Motor neuron (in vitro differentiated cells): ENCODE data around the gene NPAS4. TPM values are rescaled to one million over a fixed set of nuclear protein-coding genes. Genes with fewer than 3 reads are reported as not detected.
A peak's percentile ranks its signal among the peaks of the same experiment; 100 is the strongest.

Experiments
- ATAC-seq, 8 experiments: fragments of 200-7000 bp; cut with Tn5 transposase; replicated peaks in 6 of 8; 2 replicates each; pipeline ENCODE4 v1.8.0; 2021; ENCODE audit warnings: mild to moderate bottlenecking in 8 of 8, moderate library complexity in 8 of 8
- H3K27ac ChIP-seq, 2 donors: fragments of 250-450 bp; sonication (Bioruptor Pico); 2 replicates each; pipeline ENCODE4 v1.9.0; 2021; ENCODE audit warnings: antibody characterized with exemption in 2 of 2, mild to moderate bottlenecking in 2 of 2, moderate library complexity in 1 of 2
- H3K4me1 ChIP-seq, 2 donors: fragments of 250-450 bp; sonication (Bioruptor Pico); replicated peaks in 1 of 2; 2 replicates each; pipeline ENCODE4 v1.6.1; 2021; ENCODE audit warnings: antibody characterized with exemption in 2 of 2, mild to moderate bottlenecking in 2 of 2, moderate library complexity in 1 of 2
- H3K4me3 ChIP-seq, 5 donors: fragments of 250-450 bp; sonication (Bioruptor Pico); 2 replicates each; pipeline ENCODE4 v1.9.0; 2021; ENCODE audit warnings: antibody characterized with exemption in 5 of 5, mild to moderate bottlenecking in 5 of 5, moderate library complexity in 4 of 5
- WGBS, 10 experiments: fragments of 450-650 bp; shearing (Covaris generic); methylation state at CpG; one replicate each; pipeline ENCODE4 v1.0.0; 2022; 5-methylcytosine and 5-hydroxymethylcytosine counted together
- in situ Hi-C, 9 experiments: fragments of 400-800 bp; cut with MboI; loops; one replicate each; pipeline ENCODE4 v1.15.0; 2021; ENCODE audit warnings: low sequenced_read_pairs in 9 of 9, low pct_unique_long_range_greater_than_20kb in 2 of 9; ENCODE audit not compliant: unreplicated experiment in 9 of 9
- total RNA-seq, 8 experiments: library from RNA; unstranded; fragments of 300-600 nt; gene quantifications; 2 replicates each; pipeline versions ENCODE4 v1.2.3 to v1.2.4, GENCODE V29; 2022

Gene NPAS4
- total RNA-seq, 8 experiments from 2014 or later, result 0.10 to 19.1 (median 0.32) TPM

DNA sequence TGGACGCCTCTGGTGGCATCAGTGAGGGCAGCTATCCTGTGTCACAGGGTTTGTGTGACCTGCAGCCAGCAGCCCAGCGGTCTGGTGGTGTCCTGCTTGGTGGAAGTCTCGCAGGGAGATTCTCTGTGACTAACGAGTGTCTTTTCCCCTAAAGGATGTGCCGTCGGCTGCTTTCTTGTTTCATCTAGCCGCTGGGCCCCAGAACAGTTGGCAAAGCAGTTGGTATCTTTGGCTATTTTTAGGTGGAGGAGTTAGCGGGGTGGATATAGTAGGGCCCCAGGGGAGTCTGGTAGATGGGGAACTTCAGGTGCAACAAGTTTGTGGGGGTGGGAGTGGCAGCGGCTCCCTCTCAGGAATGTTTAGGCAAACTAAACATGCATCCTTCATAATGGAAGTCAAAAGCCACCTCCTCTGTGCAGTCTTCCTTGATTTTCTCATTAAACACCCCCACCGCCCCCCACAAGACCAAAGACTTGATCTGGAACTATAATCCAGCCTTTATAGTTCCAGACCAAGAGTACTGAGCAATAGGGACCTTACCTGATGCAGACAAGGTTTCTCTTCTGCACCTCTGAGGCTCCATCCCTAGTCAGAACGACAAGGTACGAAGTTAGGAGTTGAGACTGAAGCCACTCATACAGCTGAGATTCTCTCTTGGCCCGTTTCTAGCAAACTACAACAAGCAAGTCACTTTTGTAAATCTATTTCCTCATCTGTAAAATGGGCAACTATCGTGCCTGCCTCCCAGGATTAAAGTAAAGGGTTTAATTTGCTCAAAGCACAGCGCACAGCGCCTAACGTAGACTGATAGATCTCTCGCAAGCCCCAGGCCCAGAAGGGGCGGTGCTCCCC, 44.8 kb downstream of the NPAS4 start:
- H3K4me3 ChIP-seq, result peak overlapping the region in 4 of 5 donors; percentile 64 to 79 (median 68)
- no peak for ATAC-seq
- in situ Hi-C loops, result no loop called here
- H3K27ac ChIP-seq, result peak overlapping the region in 1 of 2 donors; percentile 60
- H3K4me1 ChIP-seq, result peaks cover 10 to 17% of the 10 kb centered on the region in 2 donors
- WGBS, 10 experiments, result 8 to 72% (median 58%) methylated on average over 2 to 11 of the region's 19 CpGs; no CpG with 5 or more reads in 4 of the 10 experiments

GRCh38 chr11:66466225-66467033, 45.6 kb downstream of the NPAS4 start, which contains the start of gene PELI3:
Gene PELI3 (plus strand): TSS chr11:66466905. CDS start chr11:66468129, 1,224 bp downstream.
- Histone ChIP-seq H3K27ac (peak within 1 kb of the TSS; percentile 75 to 78), H3K4me1 (peaks cover 10 to 17% of the 10 kb centered on the region in 2 donors), H3K4me3 (peak within 1 kb of the TSS; percentile 63 to 79 (median 66))
- in situ Hi-C loops, result no loop called here
- peak; percentile 85 to 91 (median 87) for ATAC-seq
- WGBS, 10 experiments, result 0% methylated on average over 1 of the region's 63 CpGs; no CpG with 5 or more reads in 8 of the 10 experiments

DNA sequence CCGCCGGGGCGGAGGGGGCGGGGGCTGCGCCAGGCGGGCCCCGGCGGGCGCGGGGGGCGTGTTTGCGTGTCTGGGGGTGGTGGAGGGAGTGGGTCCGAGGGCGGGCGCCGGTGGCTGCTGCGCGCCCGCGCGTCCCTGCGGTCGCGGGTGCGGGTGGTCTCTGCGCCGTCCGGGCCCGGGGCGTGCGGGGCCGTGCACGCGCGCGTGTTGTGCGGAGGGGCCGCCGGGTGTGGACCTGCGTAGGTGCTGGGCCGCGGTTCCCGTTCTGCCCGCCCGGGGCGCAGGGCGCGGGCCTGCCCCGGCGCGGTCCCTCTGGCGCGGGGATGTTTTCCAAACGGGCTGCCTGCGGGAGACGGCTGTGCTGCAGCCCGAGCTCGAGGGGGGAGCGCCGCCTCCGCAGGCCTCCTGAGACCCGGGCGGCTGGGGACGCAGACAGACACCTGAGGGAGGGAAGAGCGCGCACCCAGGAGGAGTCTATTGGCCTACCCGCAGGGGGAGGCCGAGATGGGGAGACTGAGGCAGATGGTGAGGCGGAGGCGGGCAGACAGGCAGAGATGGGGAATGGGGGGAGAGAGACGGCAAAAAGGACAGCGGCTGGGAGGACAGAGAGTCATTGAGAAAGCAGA, 46.3 kb downstream of the NPAS4 start:
- H3K4me1 ChIP-seq, result peaks cover 10 to 17% of the 10 kb centered on the region in 2 donors
- H3K4me3 ChIP-seq, result peak overlapping the region; percentile 63 to 79 (median 66)
- ATAC-seq, result peak; percentile 50 to 68 (median 64)
- WGBS, 10 experiments, result 14% methylated on average over 8 of the region's 72 CpGs; no CpG with 5 or more reads in 9 of the 10 experiments
- peak overlapping the region; percentile 75 to 78 for H3K27ac ChIP-seq
- in situ Hi-C loops, result no loop called here

DNA sequence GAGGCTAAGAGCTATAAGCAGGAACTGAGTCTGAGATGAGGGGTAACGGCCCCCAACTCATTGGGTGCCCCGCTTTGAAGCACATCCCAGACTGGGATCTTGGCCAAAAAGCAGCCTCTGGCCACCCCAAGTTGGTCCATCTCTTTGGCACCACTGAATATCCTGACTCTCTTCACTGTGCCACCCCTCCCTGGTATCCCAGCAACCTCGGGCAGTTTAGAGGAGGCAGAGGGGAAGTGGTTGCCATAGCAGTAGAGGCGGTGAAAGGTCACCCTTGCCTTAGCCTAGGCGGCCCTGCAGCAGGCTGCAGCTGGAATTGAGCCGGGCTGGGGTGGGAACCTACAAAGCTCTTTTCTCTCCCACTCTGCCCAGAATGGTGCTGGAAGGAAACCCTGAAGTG, 46.9 kb downstream of the NPAS4 start:
- peaks cover 10 to 17% of the 10 kb centered on the region in 2 donors for H3K4me1 ChIP-seq
- ATAC-seq, result peak in 1 of 8 experiments; percentile 3
- H3K27ac ChIP-seq, result peak overlapping the region in 1 of 2 donors; percentile 52
- H3K4me3 ChIP-seq, result peak overlapping the region; percentile 63 to 79 (median 66)
- in situ Hi-C loops, result no loop called here
- WGBS, 10 experiments, result 0 to 45% (median 30%) methylated on average over 1 to 4 of the region's 6 CpGs; no CpG with 5 or more reads in 6 of the 10 experiments

- no peak for ATAC-seq
- Histone ChIP-seq H3K27ac (no peak overlapping the region), H3K4me1 (peaks cover 10 to 17% of the 10 kb centered on the region in 2 donors), H3K4me3 (no peak overlapping the region)
- 79 to 100% (median 100%) methylated on average over 1 to 5 of the region's 6 CpGs; no CpG with 5 or more reads in 1 of the 10 experiments for WGBS, 10 experiments
- in situ Hi-C loops, result no loop called here
Observed at GRCh38 chr11:66468691-66469090, 47.9 kb downstream of the NPAS4 start.

GRCh38 chr11:66469441-66469840, 48.6 kb downstream of the NPAS4 start:
- ATAC-seq, result no peak
- WGBS, 10 experiments, result 20 to 100% methylated on average over 1 of the region's 1 CpG; no CpG with 5 or more reads in 8 of the 10 experiments

GRCh38 chr11:66470015-66470414, 49.2 kb downstream of the NPAS4 start:
- Histone ChIP-seq H3K4me3 (no peak overlapping the region), H3K27ac (no peak overlapping the region), H3K4me1 (peaks cover 10 to 17% of the 10 kb centered on the region in 2 donors)
- WGBS, 10 experiments, result 90 to 94% methylated on average over 2 of the region's 3 CpGs; no CpG with 5 or more reads in 8 of the 10 experiments
- no peak for ATAC-seq
- in situ Hi-C loops, result no loop called here

More at GRCh38 chr11:66469441-66469840, 48.6 kb downstream of the NPAS4 start:
- in situ Hi-C loops, result no loop called here
- Histone ChIP-seq H3K27ac (no peak overlapping the region), H3K4me3 (no peak overlapping the region), H3K4me1 (peaks cover 10 to 17% of the 10 kb centered on the region in 2 donors)

- ATAC-seq, result no peak
- no peak overlapping the region for H3K4me3 ChIP-seq
- WGBS, 10 experiments, result 40 to 100% (median 95%) methylated on average over 1 to 8 of the region's 16 CpGs; no CpG with 5 or more reads in 5 of the 10 experiments
- no peak overlapping the region for H3K27ac ChIP-seq
- H3K4me1 ChIP-seq, result peaks cover 10 to 17% of the 10 kb centered on the region in 2 donors
- in situ Hi-C loops, result no loop called here
Observed at GRCh38 chr11:66471142-66471541, 50.3 kb downstream of the NPAS4 start.

- in situ Hi-C loops, result no loop called here
- ATAC-seq, result no peak
- WGBS, 10 experiments, result 73 to 100% (median 100%) methylated on average over 1 to 2 of the region's 9 CpGs; no CpG with 5 or more reads in 6 of the 10 experiments
- Histone ChIP-seq H3K27ac (no peak overlapping the region), H3K4me1 (peaks cover 10 to 17% of the 10 kb centered on the region in 2 donors), H3K4me3 (no peak overlapping the region)
Observed at GRCh38 chr11:66472054-66472453, 51.2 kb downstream of the NPAS4 start.

DNA sequence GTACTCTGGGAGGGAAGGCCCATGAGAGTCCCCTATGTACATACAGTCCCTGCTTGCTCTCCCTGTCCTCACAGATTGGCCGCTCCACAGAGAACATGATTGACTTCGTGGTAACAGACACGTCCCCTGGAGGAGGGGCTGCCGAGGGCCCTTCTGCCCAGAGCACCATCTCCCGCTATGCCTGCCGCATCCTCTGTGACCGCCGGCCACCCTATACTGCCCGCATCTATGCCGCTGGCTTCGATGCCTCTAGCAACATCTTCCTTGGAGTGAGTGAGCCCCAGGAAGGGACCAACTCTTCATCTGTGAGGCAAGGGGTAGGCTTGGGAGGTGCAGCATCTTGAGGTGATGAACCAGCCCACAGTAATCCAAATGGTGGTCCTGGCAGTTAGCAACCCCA, 52.3 kb downstream of the NPAS4 start:
- Histone ChIP-seq H3K27ac (no peak overlapping the region), H3K4me3 (no peak overlapping the region), H3K4me1 (peaks cover 2 to 11% of the 10 kb centered on the region in 2 donors)
- in situ Hi-C loops, result no loop called here
- 90 to 100% (median 100%) methylated on average over 1 to 5 of the region's 11 CpGs; no CpG with 5 or more reads in 6 of the 10 experiments for WGBS, 10 experiments
- no peak for ATAC-seq

GRCh38 chr11:66473608-66474515, 53.0 kb downstream of the NPAS4 start:
- no peak overlapping the region for H3K4me3 ChIP-seq
- H3K4me1 ChIP-seq, result peaks cover 0 to 4% of the 10 kb centered on the region in 2 donors
- no peak overlapping the region for H3K27ac ChIP-seq
- ATAC-seq, result no peak
- WGBS, 10 experiments, result 44 to 100% (median 100%) methylated on average over 1 to 2 of the region's 20 CpGs; no CpG with 5 or more reads in 7 of the 10 experiments
- in situ Hi-C loops, result no loop called here
